H9 (cell line): ENCODE measurements around the gene DTNA. TPM values are rescaled to one million over a fixed set of nuclear protein-coding genes. Genes with fewer than 3 reads are reported as not detected.

Experiments
- DNase-seq: peaks from one replicate; pipeline ENCODE4 v3.0.0-alpha.2; 2017
- H2AFZ ChIP-seq: one replicate; pipeline ENCODE4 v1.6.1; 2013; ENCODE audit warnings: mild to moderate bottlenecking, low read length, control low read depth, moderate library complexity
- H2AK5ac ChIP-seq: 2 replicates; pipeline ENCODE4 v1.6.1; 2013; ENCODE audit warnings: low read length, control low read depth, mixed read lengths; ENCODE audit not compliant: insufficient read length
- H2BK120ac ChIP-seq: one replicate; pipeline ENCODE4 v1.6.1; 2013; ENCODE audit warnings: low read depth, mild to moderate bottlenecking, low read length, control low read depth, inconsistent platforms; ENCODE audit not compliant: poor library complexity, severe bottlenecking
- H2BK12ac ChIP-seq: 2 replicates; pipeline ENCODE4 v1.6.1; 2013; ENCODE audit warnings: low read length, control low read depth, mixed read lengths, low read depth; ENCODE audit not compliant: insufficient read length
- H2BK15ac ChIP-seq: 2 replicates; pipeline ENCODE4 v1.6.1; 2013; ENCODE audit warnings: low read depth, low read length, control low read depth
- H2BK20ac ChIP-seq: one replicate; pipeline ENCODE4 v1.6.1; 2013; ENCODE audit warnings: low read depth, mild to moderate bottlenecking, low read length, control low read depth, inconsistent platforms; ENCODE audit not compliant: poor library complexity, severe bottlenecking
- H2BK5ac ChIP-seq: 2 replicates; pipeline ENCODE4 v1.6.1; 2013; ENCODE audit warnings: low read length, control low read depth, mixed read lengths; ENCODE audit not compliant: insufficient read length
- H3K14ac ChIP-seq: 2 replicates; pipeline ENCODE4 v1.6.1; 2013; ENCODE audit warnings: low read length, control low read depth; ENCODE audit not compliant: insufficient read depth
- H3K18ac ChIP-seq: 2 replicates; pipeline ENCODE4 v1.6.1; 2013; ENCODE audit warnings: low read depth, mild to moderate bottlenecking, mixed read lengths, low read length, control low read depth; ENCODE audit not compliant: insufficient read length
- H3K23ac ChIP-seq: 2 replicates; pipeline ENCODE4 v1.6.1; 2013; ENCODE audit warnings: low read length, control low read depth, mixed read lengths, low read depth; ENCODE audit not compliant: insufficient read length
- H3K23me2 ChIP-seq: 2 replicates; pipeline ENCODE4 v1.6.1; 2013; ENCODE audit warnings: low read depth, mild to moderate bottlenecking, mixed read lengths, low read length, control low read depth; ENCODE audit not compliant: insufficient read length, poor library complexity, severe bottlenecking
- H3K27ac ChIP-seq: 2 replicates; pipeline ENCODE4 v1.5.1; 2013; ENCODE audit warnings: low read length, control low read depth, mixed read lengths, low read depth; ENCODE audit not compliant: insufficient read length
- H3K27me3 ChIP-seq: 2 replicates; pipeline ENCODE4 v1.6.1; 2013; ENCODE audit warnings: low read length, control low read depth, inconsistent platforms; ENCODE audit not compliant: insufficient read depth
- H3K4ac ChIP-seq: 2 replicates; pipeline ENCODE4 v1.6.1; 2013; ENCODE audit warnings: low read depth, mild to moderate bottlenecking, control low read depth, inconsistent platforms, low read length, moderate library complexity
- H3K4me1 ChIP-seq: 2 replicates; pipeline ENCODE4 v1.6.1; 2013; ENCODE audit warnings: low read length, control low read depth, inconsistent platforms; ENCODE audit not compliant: insufficient read depth
- H3K4me2 ChIP-seq: 2 replicates; pipeline ENCODE4 v1.6.1; 2013; ENCODE audit warnings: low read length, control low read depth, mixed read lengths; ENCODE audit not compliant: insufficient read length, insufficient read depth
- H3K56ac ChIP-seq: 2 replicates; pipeline ENCODE4 v1.6.1; 2013; ENCODE audit warnings: low read depth, mild to moderate bottlenecking, mixed read lengths, low read length, control low read depth; ENCODE audit not compliant: insufficient read length
- H3K79me1 ChIP-seq: 2 replicates; pipeline ENCODE4 v1.6.1; 2013; ENCODE audit warnings: low read depth, mild to moderate bottlenecking, moderate library complexity, low read length, control low read depth, inconsistent platforms; ENCODE audit not compliant: insufficient read depth, poor library complexity, severe bottlenecking
- H3K79me2 ChIP-seq: 2 replicates; pipeline ENCODE4 v1.6.1; 2013; ENCODE audit warnings: low read length, control low read depth, inconsistent platforms; ENCODE audit not compliant: insufficient read depth
- H3K9ac ChIP-seq: 2 replicates; pipeline ENCODE4 v1.6.1; 2013; ENCODE audit warnings: low read length, control low read depth, mixed read lengths; ENCODE audit not compliant: insufficient read length; ENCODE audit errors: extremely low read depth
- H3K9me3 ChIP-seq: one replicate; pipeline ENCODE4 v1.6.1; 2013; ENCODE audit warnings: low read depth, low read length, inconsistent platforms; ENCODE audit not compliant: control insufficient read depth
- H3T11ph ChIP-seq: one replicate; pipeline ENCODE4 v1.6.1; 2013; ENCODE audit warnings: mild to moderate bottlenecking, low read length, control low read depth, inconsistent platforms
- H4K20me1 ChIP-seq: one replicate; pipeline ENCODE4 v1.6.1; 2013; ENCODE audit not compliant: control insufficient read depth, insufficient read length, insufficient read depth
- H4K5ac ChIP-seq: 2 replicates; pipeline ENCODE4 v1.6.1; 2013; ENCODE audit warnings: low read depth, mild to moderate bottlenecking, mixed read lengths, low read length, control low read depth; ENCODE audit not compliant: insufficient read length
- H4K8ac ChIP-seq: replicated peaks from 2 replicates; pipeline ENCODE4 v1.6.1; 2013; ENCODE audit warnings: low read length, control low read depth, mixed read lengths, low read depth; ENCODE audit not compliant: insufficient read length
- H4K91ac ChIP-seq: 2 replicates; pipeline ENCODE4 v1.6.1; 2013; ENCODE audit warnings: low read depth, mild to moderate bottlenecking, moderate library complexity, mixed read lengths, low read length, control low read depth; ENCODE audit not compliant: insufficient read length
- H3K27ac Mint-ChIP-seq, 3 experiments: 2 replicates in 2 of 3; 3 replicates in 1 of 3; pipeline ENCODE4 v1.8.0; 2020 to 2021; ENCODE audit warnings: mixed read lengths in 3 of 3, mild to moderate bottlenecking in 1 of 3, moderate library complexity in 1 of 3
- H3K27me3 Mint-ChIP-seq: 2 replicates; pipeline ENCODE4 v1.8.0; 2021; ENCODE audit warnings: low read depth, mild to moderate bottlenecking, moderate library complexity, mixed read lengths
- H3K36me3 Mint-ChIP-seq, 3 experiments: 2 replicates in 2 of 3; 3 replicates in 1 of 3; pipeline ENCODE4 v1.8.0; 2020 to 2021; ENCODE audit warnings: low read depth in 3 of 3, mixed read lengths in 3 of 3; ENCODE audit not compliant: insufficient read depth in 1 of 3
- H3K4me1 Mint-ChIP-seq, 2 experiments: 2 replicates each; pipeline ENCODE4 v1.8.0; 2020; ENCODE audit warnings: mixed read lengths in 2 of 2
- H3K4me3 Mint-ChIP-seq, 2 experiments: 2 replicates in 1 of 2; 3 replicates in 1 of 2; pipeline ENCODE4 v1.8.0; 2020 to 2021; ENCODE audit warnings: mild to moderate bottlenecking in 2 of 2, mixed read lengths in 2 of 2, moderate library complexity in 1 of 2
- H3K9me3 Mint-ChIP-seq, 2 experiments: 2 replicates in 1 of 2; 3 replicates in 1 of 2; pipeline ENCODE4 v1.8.0; 2020; ENCODE audit warnings: mild to moderate bottlenecking in 2 of 2, mixed read lengths in 2 of 2, moderate library complexity in 1 of 2
- WGBS: extraction: QIAGEN DNeasy Blood & Tissue Kit; methylation state at CpG from one replicate; pipeline ENCODE4 v1.1.7; 2013; ENCODE audit warnings: missing lambda C conversion rate, low lambda C conversion rate, mixed read lengths; ENCODE audit not compliant: insufficient read length; ENCODE audit errors: extremely low coverage; 5-methylcytosine and 5-hydroxymethylcytosine counted together
- total RNA-seq: library from RNA; stranded (reverse); gene quantifications from 2 replicates; pipeline ENCODE4 v1.2.1, GENCODE V29; 2021
- TF ChIP-seq, protein P1 (sequence below): fragments of 200-600 bp; sonication (generic); conservative IDR thresholded peaks from 3 replicates; pipeline ENCODE4 v1.8.0; 2021; ENCODE audit warnings: antibody characterized with exemption, mild to moderate bottlenecking

DTNA gene
- total RNA-seq, 1 experiment from 2014 or later = 25.5 TPM

DNA sequence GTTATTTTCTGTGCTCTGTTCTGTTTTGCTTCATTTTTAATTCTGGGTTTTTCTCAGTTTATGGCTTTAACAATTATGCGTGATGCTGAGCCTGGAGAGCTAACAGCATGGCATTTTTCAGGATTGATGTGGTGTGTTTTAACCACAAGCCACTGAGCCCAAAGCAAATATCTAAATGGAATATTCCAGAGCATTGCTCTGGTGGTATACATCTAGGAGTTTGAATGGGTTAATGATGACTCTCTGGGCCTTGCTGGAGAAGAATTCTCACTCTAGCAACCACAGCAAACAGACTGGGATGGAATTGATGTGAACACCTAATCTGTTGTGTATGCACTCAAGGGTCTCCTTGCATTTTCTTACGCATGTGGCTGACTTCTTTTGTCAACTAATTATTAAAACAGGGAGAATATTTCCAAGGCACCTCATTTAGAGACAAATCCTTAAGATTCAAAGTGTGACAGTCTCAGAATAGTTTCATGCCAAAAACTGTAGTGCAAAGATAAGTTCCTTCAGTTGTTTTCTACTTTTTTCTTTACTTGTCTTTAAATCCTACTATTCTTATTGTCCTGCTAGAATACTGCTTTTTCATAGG lies 164.0 kb downstream of the DTNA start:
- Histone ChIP-seq H3K79me2 (no peaks in the 10 kb centered on the region), H3K27me3 (no peaks in the 10 kb centered on the region), H2BK120ac (no peak overlapping the region), H3K23ac (no peak overlapping the region), H4K8ac (no peak overlapping the region), H3K18ac (no peak overlapping the region), H2AFZ (no peak overlapping the region), H3K9me3 (no peaks in the 10 kb centered on the region), H3K4me2 (no peak overlapping the region), H3T11ph (no peak overlapping the region), H3K79me1 (no peaks in the 10 kb centered on the region), H2BK12ac (no peak overlapping the region), H2BK20ac (no peak overlapping the region), H2BK15ac (no peak overlapping the region), H3K56ac (no peak overlapping the region), H3K4ac (no peak overlapping the region), H3K4me1 (no peaks in the 10 kb centered on the region), H3K23me2 (no peaks in the 10 kb centered on the region), H4K91ac (no peak overlapping the region), H2AK5ac (no peak overlapping the region), H3K27ac (no peak overlapping the region), H3K14ac (no peak overlapping the region), H2BK5ac (no peak overlapping the region), H4K5ac (no peak overlapping the region), H4K20me1 (no peaks in the 10 kb centered on the region), H3K9ac (no peak overlapping the region)
- WGBS = no CpG with 5 or more reads among the region's 2 CpGs
- Mint-ChIP-seq H3K27ac (no peak overlapping the region), H3K36me3 (no peaks in the 10 kb centered on the region), H3K4me3 (no peak overlapping the region), H3K27me3 (no peaks in the 10 kb centered on the region), H3K4me1 (peaks cover 3 to 6% of the 10 kb centered on the region in 2 experiments; a peak in 3 of 4 replicates), H3K9me3 (no peaks in the 10 kb centered on the region)
- TF ChIP-seq, protein P1, sequence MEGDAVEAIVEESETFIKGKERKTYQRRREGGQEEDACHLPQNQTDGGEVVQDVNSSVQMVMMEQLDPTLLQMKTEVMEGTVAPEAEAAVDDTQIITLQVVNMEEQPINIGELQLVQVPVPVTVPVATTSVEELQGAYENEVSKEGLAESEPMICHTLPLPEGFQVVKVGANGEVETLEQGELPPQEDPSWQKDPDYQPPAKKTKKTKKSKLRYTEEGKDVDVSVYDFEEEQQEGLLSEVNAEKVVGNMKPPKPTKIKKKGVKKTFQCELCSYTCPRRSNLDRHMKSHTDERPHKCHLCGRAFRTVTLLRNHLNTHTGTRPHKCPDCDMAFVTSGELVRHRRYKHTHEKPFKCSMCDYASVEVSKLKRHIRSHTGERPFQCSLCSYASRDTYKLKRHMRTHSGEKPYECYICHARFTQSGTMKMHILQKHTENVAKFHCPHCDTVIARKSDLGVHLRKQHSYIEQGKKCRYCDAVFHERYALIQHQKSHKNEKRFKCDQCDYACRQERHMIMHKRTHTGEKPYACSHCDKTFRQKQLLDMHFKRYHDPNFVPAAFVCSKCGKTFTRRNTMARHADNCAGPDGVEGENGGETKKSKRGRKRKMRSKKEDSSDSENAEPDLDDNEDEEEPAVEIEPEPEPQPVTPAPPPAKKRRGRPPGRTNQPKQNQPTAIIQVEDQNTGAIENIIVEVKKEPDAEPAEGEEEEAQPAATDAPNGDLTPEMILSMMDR = no peak
- DNase-seq = no peak
